GM21825 (cell line): ENCODE results near the gene FOXQ1.
"Not testable (repeated sequence)": the region's sequence is repeated elsewhere in the genome, so short reads cannot be mapped to it uniquely, and the experiment has no call there.

Source experiments
- ATAC-seq: cut with Tn5 transposase; IDR thresholded peaks from one replicate; pipeline ENCODE4 v1.9.1; 2021; ENCODE audit warnings: mild to moderate bottlenecking, moderate library complexity; ENCODE audit not compliant: unreplicated experiment

The FOXQ1 gene

GRCh38 chr6:1290805-1291204 lies 21.1 kb upstream of the FOXQ1 start:
- no peak for ATAC-seq

GRCh38 chr6:1291381-1291780 lies 20.5 kb upstream of the FOXQ1 start:
- no peak for ATAC-seq

DNA sequence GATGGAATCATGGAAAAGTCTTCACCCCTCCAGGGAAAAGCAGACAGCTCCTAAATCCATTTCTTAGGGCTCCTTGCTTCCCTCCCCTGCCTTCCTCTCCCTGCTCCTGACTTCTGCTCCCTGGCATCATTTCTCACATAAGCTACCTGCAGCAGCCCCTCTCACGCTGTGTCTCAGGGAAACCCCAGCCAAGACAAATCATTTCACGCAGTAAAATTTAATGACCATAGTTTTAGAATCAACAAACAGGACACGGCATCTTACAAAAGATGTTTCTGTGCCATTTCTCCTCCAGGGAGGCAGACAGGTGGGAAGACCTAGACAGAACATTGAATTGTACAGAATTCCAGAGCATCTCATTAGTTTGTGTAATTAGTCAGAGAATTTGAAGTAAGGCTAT lies 16.5 kb upstream of the FOXQ1 start:
- ATAC-seq = no peak

DNA sequence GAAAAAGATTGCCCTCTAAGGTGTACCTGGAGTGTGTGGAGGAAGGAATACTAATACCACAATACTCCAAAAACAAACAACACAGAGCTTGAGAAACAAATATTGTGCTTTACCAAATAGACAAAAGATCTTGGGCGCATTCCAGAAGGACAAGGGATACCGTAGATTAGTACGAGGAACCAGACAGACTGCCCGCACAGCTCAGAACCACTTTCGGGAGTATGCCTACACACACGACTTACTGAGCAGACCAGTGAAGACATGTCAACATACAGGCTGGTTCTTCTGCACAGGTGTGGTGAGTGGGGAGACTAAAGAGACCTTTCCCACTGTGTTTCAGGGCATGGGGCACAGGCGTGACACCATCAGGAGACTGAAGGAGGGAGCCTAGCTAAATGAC lies 15.8 kb upstream of the FOXQ1 start:
- no peak for ATAC-seq

GRCh38 chr6:1296542-1296941 lies 15.4 kb upstream of the FOXQ1 start:
- no peak for ATAC-seq

- ATAC-seq = no peak
Observed at GRCh38 chr6:1297746-1298145, 14.2 kb upstream of the FOXQ1 start.

- no peak for ATAC-seq
Observed at GRCh38 chr6:1298768-1299167, 13.1 kb upstream of the FOXQ1 start.

DNA sequence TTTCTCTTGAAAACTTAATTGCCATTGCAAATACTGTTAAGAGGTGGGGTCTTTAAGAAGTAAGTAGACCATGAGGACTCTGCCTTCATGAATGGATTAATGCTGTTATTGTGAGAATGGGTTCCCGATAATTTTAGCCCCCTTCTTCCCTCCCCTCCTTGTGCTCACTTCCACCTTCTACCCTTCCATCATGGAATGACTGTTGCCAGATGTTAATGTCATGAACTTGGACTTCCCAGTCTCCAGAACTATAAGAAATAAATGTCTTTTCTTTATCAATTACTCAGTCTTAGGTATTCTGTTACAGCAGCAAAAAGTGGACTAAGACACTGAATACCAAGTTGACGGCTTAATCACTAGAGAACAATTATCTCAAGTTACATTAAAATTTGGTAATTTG lies 5.8 kb upstream of the FOXQ1 start:
- ATAC-seq = no peak

- ATAC-seq = no peak
Observed at GRCh38 chr6:1309366-1309765, 2.5 kb upstream of the FOXQ1 start.

DNA sequence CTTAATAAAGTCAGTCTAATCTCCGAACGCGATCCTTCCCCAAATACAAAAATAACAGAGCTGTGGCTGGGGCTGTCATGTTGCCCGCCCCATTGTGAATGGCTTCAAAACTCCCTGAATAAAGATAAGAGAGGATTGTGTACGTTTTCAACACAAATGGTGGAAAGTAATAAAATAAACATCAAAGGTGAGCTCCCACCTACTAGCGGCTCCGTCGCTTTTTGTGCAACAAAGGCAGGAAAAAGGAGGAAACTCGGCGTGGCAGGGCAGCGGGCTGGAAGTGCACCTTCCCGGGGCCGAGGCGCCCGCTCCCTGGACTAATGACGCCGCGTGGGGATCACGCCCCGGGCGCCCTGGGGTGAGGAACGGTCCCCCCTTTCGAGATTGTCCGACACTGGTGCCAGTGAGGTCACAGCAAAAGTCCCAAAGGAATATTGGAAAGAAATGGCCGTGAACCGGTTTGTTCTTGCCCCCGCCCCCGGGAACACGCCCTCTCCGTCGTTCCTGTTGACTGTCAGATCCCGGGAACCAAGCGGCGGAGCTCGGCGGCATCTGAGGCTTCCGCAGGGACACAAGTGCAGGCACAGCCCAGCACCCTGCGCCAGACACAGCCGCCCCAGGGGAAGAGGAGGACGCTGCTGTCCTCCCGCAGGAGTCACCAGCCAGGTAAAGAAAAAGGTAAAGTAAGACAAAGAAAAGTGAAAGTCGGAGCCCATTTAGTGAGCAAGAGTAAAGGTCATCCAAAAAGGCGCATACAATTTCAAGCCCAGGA lies 1.1 kb upstream of the FOXQ1 start:
- no peak for ATAC-seq

DNA sequence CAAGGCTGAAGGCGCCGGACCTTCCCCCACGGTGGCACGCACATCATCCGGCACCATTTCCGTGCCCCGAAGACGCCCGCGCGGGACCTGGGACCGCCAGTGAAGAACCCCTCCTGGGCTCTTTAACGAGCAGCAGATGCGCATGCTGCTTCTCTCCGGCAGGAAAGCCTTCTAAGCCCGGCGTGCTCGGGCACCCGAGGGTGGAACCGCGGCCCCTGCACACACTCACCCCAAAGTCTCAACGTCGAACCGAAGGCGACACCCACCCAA lies 240 bp downstream of the FOXQ1 start:
- no peak for ATAC-seq

DNA sequence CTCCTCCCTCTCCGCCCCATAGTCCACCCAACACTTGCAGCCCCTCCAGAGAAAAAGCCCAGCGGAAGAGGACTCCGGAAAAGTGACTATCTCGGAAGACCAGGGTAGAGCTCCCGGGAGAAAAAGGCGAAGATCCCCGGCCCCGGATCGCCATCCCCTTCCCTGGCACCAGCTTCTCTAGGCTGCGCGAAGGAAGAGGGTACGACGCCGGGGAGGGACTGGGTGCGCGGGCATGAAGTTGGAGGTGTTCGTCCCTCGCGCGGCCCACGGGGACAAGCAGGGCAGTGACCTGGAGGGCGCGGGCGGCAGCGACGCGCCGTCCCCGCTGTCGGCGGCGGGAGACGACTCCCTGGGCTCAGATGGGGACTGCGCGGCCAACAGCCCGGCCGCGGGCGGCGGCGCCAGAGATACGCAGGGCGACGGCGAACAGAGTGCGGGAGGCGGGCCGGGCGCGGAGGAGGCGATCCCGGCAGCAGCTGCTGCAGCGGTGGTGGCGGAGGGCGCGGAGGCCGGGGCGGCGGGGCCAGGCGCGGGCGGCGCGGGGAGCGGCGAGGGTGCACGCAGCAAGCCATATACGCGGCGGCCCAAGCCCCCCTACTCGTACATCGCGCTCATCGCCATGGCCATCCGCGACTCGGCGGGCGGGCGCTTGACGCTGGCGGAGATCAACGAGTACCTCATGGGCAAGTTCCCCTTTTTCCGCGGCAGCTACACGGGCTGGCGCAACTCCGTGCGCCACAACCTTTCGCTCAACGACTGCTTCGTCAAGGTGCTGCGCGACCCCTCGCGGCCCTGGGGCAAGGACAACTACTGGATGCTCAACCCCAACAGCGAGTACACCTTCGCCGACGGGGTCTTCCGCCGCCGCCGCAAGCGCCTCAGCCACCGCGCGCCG lies 822 bp downstream of the FOXQ1 start:
- ATAC-seq = no peak

- ATAC-seq = no peak
Observed at GRCh38 chr6:1313384-1313766, 1.5 kb downstream of the FOXQ1 start.

- ATAC-seq = no peak
Observed at GRCh38 chr6:1313767-1314503, 2.0 kb downstream of the FOXQ1 start.

DNA sequence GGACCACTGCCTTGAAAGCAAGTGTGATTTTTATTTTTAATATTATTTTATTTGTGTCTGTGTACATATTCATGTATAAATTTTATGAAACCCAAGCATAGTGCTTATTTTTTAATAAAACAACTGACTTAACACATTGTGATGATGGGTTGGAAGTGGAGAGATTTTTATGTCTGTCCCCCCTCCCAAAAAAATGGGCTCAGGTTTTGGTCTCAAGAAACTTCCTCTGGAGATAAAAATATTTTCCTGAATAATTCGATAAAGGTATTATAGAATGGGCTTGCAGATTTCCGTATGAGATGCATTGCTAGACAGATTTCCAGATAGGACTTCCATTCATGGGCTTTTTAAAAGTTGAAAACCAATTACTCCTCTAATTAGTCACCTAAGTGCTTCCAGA lies 2.7 kb downstream of the FOXQ1 start:
- ATAC-seq = no peak

DNA sequence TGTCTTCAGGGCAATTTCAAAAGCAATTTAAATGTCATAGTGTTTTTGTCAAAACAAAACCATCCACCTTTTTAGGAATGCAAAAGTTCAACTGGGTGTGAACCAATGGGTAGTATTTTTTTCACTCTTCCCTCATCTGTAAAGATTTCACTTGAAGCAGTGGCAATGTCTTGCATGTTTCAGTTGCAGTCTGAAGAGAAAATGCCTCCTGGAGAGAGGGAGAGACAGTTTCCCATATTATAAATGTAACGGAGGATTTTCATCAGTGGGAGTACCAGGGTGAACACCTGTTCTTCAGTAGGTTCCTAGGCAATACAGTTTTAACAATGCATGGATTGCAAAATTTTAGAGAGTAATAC lies 3.3 kb downstream of the FOXQ1 start:
- ATAC-seq = no peak

DNA sequence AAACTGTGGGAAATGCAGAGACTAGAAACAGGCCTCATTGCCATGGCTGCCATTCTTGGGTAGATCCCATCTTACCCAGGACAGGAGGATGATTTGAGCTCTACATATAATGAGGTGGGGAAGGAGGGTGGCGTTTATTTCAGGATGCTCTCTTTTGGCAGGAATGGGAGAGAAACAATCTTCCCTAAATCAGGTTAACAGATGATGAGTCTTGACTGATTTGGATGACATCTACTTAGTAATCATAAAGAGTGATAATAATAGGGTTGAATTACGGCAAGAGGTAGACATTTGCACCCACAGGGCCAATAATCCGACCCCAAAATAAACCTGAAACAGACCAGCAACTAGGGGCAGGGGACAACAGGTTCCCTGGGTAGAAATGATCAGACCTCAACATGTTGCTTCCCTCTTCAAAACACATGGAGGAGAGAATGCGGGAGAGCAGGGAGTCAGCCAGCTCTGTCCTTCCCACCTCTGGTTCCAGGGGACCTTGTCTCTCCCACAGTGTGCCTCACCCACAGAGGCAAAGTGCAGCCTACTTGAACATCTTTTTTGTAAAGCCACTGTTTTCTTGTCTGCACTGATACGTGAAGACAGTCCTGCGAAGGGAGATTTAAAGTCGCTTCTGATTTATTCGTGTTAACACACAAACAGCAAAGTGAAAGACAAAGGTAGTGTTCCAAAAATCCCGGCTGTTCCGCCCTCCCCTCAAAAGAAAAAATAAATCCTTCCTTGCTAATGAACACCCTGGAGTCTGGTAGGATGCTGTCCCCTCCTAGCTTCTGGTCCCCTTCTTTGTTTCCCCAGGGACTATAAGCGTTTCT lies 3.9 kb downstream of the FOXQ1 start:
- ATAC-seq = no peak

DNA sequence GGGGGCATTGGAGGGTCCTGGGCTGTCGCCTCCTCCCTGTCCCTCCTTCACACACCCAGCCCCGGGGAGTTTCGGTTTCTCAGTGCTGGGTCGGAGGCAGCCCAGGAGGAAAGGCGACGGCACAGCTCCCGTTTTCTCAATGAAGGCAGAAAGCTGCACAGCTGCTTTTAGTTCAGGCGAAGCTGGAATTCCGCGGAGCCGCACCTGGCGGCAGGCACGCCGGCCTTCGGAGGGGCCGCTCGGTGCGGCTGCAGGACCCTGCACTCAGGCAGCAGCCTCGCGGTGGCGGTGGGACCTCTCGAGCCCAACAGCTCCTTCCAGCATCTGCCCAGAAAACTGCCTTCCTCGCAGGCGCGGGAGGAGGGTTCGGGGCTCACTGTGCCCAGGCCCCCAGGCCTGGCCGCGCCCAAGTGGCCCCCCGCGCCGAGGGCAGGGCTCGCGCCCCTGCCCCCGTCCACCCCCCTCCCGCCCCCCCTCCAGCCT lies 4.6 kb downstream of the FOXQ1 start:
- ATAC-seq = no peak

- no peak for ATAC-seq
Observed at GRCh38 chr6:1317302-1317815, 5.5 kb downstream of the FOXQ1 start.

GRCh38 chr6:1318036-1318435 lies 6.1 kb downstream of the FOXQ1 start:
- no peak for ATAC-seq

DNA sequence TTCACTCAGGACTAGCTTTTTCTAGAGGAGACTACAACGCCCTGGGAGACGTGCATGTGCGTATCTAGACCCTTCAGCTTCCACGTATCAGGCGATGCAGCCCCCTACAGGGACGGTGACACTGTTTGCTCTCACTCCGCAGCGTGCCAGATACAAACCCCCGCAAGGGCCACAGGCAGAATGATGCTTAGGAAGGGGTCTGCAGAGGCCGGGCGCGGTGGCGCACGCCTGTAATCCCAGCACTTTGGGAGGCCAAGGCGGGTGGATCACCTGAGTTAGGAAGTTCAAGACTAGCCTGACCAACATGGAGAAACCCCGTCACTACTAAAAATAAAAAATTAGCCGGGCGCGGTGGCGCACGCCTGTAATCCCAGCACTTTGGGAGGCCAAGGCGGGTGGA lies 6.7 kb downstream of the FOXQ1 start:
- not testable (repeated sequence) for ATAC-seq
